Activated gamma-delta T cell (primary cell): ENCODE results near the gene DOCK2.
"Not testable (repeated sequence)": the region's sequence is repeated elsewhere in the genome, so short reads cannot be mapped to it uniquely, and the experiment has no call there.

ENCODE experiments used
- DNase-seq: peaks from one replicate; lab custom pipeline; 2025; lab: John Stamatoyannopoulos, UW

DOCK2 gene

DNA sequence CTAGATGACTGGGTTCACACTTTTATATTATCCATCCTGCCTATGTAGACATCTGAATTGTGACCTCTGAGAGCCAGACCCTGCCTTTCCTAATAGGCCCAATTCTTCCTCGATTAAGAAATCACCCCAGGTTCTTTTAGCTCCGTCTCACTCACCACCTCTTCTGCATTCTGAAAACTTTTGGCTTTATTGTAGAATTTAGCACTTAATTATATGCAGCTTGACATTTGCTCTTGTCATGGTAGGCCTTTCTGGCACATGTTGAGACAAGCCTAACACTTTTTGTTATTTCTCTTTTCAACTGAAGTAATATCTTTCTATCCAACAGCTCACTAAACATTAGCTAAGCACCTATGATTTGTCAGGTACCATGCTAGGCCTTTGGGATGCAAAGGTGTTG lies 180.0 kb downstream of the DOCK2 start:
- DNase-seq = no peak

DNA sequence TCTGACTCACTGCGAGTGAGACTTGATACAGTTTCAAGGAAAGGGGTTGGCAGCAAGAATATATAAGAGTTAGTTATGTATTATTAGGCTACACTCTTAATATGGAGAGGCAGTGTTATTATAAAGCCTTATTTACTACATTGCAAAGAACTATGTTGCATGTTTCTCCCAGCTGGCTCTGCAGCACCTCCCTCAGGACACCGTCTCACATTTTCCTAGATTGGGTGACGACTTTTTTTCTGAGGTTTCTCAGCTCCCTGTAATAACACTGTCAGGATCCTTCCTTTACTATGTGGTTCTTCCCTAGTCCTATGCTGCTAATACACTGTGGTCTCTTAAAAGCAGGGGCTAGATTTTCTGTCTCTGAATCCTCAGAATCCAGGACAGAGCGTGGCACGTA lies 189.5 kb downstream of the DOCK2 start:
- no peak for DNase-seq

DNA sequence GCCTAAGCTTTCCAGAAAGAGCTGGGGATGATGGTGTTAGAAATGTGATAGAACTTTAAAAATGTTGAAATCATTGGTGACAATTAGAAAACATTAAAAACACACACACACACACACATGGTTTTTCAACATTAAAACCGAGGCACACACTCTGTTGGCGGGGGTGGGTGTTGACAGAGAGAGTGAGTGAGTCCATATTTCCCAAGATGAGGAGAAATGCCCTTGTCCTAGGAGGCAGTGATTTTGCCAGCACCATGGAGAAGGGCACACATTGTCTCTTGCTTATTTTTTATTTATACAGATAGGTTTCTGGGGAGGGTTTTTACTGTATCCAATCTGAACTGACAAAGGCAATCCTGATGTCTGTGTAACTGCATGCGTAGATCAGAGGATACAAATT lies 190.7 kb downstream of the DOCK2 start:
- no peak for DNase-seq

DNA sequence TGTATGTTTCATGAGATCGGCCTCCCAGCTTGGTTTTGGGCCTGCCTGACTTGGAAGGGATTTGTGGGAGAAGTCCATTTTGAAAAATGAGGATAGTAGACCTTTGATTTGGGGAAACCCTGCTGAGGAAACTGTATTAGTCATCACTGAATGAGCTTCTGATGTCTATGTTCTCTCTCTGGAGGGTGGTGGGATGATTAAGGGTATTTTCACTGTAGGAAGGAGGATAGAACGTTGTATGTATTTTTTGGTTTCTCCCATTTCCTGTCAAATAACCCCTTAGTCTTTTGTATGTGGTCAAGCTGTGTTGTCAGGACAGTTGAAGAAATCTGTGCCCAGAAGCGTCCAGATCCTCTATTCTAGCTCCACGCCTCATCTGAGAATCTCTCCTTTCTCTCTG lies 191.3 kb downstream of the DOCK2 start:
- no peak for DNase-seq

DNA sequence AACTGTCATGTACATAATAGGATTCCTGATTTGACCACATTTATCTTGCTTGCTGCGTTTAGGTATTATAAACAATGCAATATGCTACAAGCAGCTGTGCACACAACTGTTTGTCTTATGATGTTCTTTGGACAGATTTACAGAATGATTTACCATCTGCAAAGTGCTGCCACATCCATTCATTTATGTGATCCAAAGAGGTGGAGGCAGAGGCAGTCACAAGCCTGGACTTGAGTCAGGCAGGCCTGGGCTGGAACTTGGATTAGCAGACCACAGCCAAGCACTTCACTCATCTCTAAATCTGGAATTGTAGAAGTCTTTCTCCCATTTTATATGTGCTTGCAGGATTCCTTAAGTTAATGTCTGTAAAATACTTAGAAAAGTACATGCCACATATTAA lies 194.3 kb downstream of the DOCK2 start:
- DNase-seq = no peak

DNA sequence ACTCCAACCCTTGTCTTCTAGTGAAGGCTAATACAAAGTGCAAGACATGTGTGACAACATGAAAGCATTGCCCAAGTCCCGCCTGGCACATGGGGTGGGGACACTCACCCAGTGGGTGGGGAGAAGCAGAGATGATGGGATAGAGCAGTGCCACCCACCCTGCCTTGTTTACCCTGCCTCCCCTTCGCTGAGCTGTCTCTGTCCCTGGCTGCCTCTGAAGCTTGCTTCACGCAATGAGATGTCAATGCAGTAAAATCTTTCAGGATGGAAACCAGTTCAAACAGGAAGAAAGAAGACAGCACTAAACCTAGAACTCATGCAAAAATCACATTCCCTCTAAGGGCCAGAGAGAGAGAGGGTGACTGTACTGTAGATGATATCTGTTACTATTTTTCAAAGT lies 195.2 kb downstream of the DOCK2 start:
- DNase-seq = no peak

DNA sequence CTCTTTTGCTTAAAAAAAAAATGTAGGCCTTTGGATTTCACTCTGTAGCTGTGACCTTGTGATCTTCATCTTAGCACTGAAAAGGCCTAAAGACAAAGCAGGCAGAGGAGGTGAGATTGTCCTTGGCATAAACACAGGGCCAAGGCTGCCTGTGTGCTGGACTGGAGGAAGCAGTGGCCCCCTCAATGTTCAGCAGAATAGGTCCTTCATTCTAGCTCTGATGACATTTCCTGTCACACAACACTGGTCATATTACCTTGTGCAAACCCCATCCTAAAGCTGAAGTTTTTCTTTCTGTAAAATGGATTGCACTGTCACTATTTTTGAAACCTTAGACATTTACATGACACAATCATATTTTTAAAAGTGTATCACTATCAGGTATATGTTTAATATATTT lies 195.8 kb downstream of the DOCK2 start:
- no peak for DNase-seq

DNA sequence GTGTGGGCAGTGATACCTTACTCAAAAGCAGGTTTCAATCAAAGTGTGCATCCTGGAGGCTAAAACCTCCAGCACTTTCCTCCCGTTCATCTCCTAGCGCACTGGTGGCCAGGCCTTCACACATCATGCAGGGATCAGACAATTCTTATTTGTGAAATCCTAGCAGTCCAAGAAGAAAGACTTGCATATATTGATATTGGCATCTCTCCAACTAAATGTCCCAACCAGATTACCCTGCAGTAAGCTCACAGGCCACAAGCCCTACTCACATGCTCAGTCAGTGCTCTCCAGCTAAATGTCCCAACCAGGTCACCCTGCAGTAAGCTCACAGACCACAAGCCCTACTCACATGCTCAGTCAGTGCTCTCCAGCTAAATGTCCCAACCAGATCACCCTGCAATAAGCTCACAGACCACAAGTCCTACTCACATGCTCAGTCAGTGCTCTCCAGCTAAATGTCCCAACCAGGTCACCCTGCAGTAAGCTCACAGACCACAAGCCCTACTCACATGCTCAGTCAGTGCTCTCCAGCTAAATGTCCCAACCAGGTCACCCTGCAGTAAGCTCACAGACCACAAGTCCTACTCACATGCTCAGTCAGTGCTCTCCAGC lies 196.7 kb downstream of the DOCK2 start:
- DNase-seq = not testable (repeated sequence)

DNA sequence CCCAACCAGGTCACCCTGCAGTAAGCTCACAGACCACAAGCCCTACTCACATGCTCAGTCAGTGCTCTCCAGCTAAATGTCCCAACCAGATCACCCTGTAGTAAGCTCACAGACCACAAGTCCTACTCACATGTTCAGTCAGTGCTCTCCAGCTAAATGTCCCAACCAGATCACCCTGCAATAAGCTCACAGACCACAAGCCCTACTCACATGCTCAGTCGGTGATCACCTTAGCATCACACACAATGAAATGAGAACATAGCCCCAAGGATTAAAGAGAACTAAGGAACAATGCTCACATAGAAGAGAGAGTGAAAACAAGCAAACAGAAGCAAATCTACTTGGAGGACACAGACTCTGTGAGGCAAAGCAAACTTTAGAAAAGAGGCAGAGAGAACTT lies 197.5 kb downstream of the DOCK2 start:
- DNase-seq = not testable (repeated sequence)

DNA sequence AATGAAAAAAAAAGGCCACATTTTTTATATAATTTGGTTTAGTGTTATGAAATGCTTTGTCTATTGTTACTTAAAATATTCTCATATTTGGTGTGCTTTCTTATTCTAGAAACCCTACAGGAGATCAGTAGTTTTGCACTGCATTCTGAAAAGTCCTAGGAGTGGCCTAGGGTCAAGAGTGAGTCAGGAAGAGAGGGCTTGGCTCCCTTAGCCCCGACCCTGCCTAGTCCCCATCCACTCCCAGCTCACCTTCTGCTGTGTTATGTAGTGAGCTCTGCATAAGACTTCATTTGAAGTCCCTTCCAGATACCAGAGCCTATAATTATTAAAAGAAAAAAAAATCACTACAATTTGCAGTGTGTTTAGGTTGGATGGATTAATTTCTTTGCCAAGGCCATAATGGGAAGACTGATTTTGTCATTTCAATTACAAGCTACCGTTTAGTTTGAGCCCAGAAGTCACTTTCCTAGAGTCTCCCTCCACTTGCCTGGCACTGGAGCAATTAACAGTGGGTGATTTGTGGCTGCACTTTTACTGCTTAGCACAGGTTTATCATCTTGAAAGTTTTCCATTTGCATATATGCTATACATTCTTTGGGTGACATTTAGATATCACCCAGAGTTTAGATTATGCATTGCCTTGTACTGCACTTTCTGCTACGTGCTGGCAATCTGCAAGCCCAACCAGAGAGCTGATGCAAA lies 199.9 kb downstream of the DOCK2 start:
- no peak for DNase-seq

DNA sequence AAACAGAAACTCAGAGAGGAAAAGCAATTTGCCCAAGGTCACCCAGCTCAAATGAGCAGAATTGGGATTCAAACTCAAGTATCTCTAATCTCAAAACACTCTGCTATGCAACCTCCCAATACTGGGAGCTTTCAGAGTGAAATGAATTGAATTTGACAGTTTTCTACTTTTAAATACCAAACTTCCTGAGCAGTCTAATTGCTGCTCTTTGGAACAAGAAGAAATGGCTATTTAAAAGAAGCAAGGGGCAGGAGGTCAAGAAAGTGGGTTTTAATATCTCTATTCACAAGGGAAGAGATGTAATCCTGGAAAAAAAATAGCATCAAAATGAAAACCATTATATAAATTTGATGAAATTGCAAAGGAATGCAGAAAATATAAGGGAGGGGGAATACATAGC lies 200.6 kb downstream of the DOCK2 start:
- DNase-seq = no peak

DNA sequence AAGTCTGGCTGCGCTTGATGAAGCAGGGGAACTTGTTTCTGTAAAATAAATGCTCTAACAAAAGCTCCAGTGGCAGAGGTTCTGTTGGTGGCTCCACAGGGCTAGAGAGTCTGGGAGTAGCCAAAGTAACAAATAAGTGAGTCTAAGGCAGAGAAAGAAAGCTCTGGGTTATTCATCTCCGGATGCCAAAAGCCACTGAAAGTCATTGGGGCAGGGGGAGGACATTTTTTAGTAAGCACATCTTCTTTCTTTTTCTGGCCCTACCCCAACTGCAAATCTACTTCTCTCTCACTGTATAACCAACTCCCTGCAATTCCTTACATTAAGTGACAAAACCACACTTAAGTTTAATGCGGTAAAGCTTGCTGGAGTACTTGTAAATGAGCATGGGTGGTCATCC lies 201.6 kb downstream of the DOCK2 start:
- DNase-seq = no peak

DNA sequence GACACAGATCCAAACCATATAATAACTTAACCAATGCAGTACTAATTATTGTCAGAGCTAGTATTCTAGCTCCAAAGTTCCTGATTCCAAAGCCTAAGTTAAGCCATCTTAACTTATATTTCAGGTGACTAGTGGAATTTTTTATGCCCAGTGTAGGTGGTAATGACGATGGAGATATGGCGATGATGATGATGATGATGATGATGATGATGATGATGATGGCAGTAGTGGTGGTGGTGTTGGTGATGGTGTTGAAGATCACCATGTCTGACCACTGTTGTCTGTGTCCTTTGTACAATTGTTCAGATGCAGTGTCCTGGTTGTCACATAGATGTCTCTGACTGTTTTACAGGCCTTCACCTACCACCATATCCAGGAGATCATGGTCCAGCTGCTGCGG lies 203.3 kb downstream of the DOCK2 start:
- no peak for DNase-seq

DNA sequence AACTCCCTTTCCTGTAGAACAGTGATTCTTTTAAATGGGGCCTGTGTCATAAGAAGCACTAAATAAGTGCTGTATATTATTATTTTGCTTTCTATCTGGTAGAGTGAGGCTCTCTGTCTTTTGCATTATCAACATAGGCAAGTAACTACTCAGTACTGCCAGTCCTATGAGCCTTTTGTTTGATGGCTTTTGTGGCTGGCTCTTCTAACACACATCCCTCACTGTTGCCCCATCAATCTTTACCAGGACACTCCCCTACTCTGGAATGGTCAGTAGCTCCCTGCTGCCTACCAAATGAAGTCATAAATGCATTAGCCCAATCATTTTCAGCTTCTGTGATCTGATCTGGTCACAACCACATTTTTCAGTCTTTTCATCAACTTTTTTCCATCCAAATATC lies 205.6 kb downstream of the DOCK2 start:
- no peak for DNase-seq

DNA sequence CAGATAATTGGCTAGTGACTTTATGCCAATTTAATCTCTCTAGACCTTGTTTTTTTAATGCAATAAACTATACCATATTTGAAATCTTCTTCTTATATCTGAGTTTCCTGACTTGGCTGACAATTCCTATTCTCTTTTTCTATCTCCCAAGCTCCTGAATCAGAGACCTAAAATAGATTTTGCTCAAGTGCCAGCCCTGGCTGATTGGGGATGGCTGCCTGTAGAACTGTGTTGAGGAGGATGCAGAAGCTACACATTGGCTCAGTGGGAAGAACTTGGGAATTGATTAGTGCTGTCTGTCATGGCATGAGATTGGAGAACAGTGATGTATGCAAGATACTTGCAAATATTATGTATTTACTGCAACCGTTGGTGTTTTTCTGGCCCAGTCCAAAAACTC lies 210.4 kb downstream of the DOCK2 start:
- DNase-seq = no peak

DNA sequence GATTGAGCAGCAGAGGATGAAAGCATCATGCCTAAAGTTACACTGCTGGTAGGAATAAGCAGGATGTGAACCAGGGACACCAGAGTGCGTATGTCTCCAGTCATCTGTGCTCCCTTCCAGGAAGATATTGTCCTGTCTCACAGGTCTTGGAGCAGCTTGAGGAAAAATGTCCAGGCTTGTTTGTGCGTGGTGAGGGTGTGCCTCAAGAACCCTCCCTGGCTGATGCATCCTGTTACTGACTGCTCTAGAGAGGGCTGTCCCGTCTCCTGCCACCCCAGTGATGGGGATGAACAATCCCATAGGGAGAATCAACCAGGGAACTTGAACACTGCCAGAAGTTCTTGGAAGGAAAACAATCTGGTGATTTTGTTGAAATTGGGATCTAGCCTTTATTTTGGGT lies 211.2 kb downstream of the DOCK2 start:
- no peak for DNase-seq

DNA sequence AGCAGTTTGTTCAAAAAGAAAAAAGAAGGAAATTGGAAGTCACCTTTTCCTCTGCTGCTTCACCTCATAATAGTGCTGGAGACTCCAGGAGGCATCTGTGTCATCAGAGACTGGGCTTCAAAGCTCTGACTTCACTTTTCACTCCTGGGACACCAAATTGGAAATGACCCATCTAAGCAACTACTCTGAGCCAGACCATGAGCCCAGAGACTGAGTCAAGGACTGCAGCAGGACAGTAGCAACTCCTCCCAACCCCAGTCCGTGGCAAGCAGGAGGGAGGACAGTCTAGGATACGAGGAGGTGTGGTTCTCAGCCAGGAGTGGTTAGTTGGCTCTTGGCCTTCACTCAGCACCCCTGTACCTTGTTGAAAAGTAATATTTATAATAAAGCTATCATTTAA lies 211.7 kb downstream of the DOCK2 start:
- DNase-seq = no peak

DNA sequence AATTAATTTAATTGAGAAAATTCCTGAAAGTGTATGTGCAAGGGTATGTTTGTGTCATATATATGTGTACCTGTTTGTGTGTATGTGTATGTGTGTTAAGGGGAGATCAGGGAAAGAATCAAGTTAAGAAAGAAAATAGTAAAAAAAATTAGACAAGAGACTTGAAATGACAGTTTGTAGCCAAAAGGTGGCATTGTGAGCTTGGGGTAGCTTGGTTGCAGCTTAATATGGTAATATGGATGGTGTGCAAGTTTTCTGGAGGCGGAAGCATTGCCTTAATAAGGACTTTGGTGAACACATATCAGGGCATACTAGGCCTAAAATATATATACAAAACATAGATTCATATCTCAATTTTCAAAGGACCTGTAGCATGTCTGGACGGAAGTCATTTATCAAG lies 213.3 kb downstream of the DOCK2 start:
- no peak for DNase-seq

DNA sequence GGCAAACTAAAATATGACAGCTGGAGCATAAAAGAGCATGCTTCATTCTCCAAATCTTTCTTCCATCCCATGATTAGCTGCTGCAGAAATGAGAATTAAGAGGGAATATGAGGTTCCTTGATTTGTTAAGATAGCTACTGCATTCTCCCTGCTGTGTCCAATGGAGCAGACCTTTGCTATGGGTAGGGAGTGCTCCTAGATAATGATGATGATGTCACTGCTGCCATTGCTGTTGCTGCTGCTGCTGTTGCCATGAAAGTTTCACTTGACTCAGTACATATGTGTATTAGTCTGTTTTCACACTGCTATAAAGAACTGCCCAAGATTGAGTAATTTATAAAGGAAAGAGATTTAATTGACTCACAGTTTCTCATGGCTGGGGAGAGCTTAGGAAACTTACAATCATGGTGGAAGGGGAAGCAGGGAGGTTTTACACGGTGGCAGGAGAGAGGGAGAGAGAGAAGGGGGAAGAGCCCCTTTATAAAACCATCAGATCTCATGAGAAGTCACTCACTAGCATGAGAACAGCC lies 214.3 kb downstream of the DOCK2 start:
- no peak for DNase-seq

DNA sequence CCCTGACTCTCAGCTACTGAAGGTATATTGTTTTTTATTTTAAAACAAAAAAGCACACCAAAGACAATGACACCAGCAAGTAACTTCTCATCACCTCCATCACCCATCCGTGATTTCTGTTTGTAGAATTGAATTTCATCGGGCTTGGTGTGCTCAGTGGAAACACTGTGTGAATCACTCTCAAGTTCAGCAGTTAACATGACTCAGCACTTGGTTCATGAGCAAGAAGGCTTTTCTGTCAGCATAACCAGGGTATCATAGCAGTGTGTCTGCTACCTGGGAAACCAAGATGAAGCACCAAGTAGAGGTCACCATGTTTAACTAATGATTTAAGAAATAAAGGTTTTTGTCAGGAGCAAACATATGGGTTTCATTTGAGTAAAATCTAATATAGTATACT lies 219.5 kb downstream of the DOCK2 start:
- DNase-seq = no peak

DNA sequence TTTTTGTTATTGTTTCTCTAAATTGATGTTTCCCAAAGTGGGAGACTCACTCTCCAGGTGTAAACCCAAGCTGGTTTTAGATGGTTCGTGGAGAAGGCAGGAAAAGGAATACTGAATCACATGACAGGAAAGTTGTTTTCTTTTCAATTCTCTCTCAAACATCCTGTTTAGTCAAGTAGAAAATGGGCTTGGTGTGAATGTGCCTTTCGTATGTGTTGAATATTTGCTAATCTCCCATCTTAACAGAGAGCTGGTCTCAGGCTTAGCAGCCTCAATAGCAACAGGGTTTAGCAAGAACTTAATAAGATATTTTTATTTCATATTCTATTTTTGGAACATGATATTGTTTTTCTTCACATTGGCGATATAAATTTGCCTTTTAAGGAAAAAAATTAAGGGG lies 223.5 kb downstream of the DOCK2 start:
- no peak for DNase-seq

DNA sequence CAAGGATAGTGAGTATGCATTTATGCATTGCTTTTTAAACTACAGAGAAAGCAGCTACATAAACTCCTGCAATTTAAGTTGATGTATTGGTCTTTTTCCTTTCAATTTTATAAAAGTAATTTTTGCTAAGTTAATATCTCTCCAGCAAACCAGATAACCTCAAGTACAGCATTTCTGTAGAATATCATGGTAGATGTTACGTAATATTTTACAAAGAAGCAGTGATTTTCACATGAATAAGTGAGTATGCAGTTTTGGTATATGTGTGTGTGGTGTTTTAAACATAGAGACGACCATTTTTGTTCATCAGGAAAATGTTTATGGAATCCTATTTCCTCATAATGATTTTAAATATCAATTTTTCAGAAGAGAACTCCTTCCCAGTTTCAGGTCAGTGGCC lies 224.4 kb downstream of the DOCK2 start:
- DNase-seq = no peak

DNA sequence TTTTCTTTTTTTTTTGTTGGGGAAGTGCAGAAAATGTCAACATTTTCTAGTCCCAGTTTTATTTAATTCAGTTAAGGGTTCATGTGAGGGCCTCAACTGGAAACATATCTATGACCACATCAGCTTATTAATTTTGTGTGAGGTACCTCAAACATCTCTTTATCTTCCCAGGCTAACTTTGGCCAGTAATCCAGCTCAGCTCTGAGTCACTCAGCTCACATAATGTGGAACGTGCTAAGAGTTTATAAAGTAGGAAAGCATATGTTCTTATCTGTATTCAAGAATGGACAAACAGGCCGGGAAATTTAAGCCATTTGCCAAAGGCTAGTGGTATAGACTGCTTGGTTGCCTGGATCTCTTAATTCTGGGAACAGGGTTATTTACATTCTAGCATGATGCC lies 224.9 kb downstream of the DOCK2 start:
- DNase-seq = no peak

DNA sequence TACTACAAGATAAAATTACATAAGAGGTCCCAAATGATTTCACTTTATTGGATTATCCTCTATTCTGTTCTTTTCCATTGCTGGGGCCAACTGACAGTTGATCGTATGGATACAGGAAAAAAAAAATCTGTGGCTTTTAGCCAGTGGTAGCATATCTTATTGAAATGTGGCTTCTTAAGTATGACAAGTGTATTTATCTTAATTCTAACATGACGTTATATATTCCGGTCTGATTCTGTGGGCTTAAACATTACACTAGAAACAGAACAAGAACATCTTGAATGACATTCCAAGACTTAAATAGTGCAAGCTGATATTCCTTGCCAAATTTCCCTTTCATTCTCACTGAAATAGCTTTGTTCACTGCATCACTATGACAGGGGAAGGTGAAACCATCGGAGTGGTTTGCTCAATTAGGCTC lies 225.3 kb downstream of the DOCK2 start:
- DNase-seq = no peak
